GM23248 (cell line): ENCODE data around the gene KIAA1958.
A peak's percentile ranks its signal among the peaks of the same experiment; 100 is the strongest.

Experiments
- EZH2 ChIP-seq: fragments of 200-600 bp; sonication (generic); IDR thresholded peaks from 2 replicates; pipeline ENCODE4 v1.6.1; 2018; ENCODE audit warnings: antibody characterized with exemption, mild to moderate bottlenecking; ENCODE audit not compliant: insufficient read depth, poor library complexity, severe bottlenecking
- EZH2phosphoT487 ChIP-seq: fragments of 200-600 bp; sonication (generic); IDR thresholded peaks from 2 replicates; pipeline ENCODE4 v1.6.1; 2018; ENCODE audit warnings: antibody characterized with exemption, moderate library complexity, mild to moderate bottlenecking, low read depth; ENCODE audit not compliant: insufficient read depth

GRCh38 chr9:112558476-112558875 is 71.8 kb downstream of the KIAA1958 start:
- peak; percentile 94 for TF ChIP-seq EZH2phosphoT487
- TF ChIP-seq EZH2, result no peak
